SK-N-SH (cell line): ENCODE results near the gene ZCCHC14. TPM values are rescaled to one million over a fixed set of nuclear protein-coding genes. Genes with fewer than 3 reads are reported as not detected.

Experiments used
- CTCF ChIA-PET: fragments of 300-600, 350-600 bp; formaldehyde crosslinking; extraction: SDS; loops from one replicate; lab custom pipeline; 2021; lab: Yijun Ruan, JAX
- POLR2A ChIA-PET: fragments of 350-600 bp; sonication (Branson Sonifier 250); formaldehyde crosslinking; extraction: SDS; loops from one replicate; lab custom pipeline; 2020; ENCODE audit warnings: antibody characterized with exemption, inconsistent platforms; lab: Yijun Ruan, JAX
- DNase-seq: peaks from one replicate; pipeline ENCODE4 v3.0.0; 2012
- H2AFZ ChIP-seq: fragments of 200-600 bp; sonication (generic); 2 replicates; pipeline ENCODE4 v1.8.1; 2016; ENCODE audit warnings: antibody characterized with exemption, mild to moderate bottlenecking, low read depth
- H3F3A ChIP-seq: fragments of 200-600 bp; sonication (generic); replicated peaks from 2 replicates; pipeline ENCODE3; 2016; ENCODE audit warnings: antibody characterized with exemption, mild to moderate bottlenecking; ENCODE audit not compliant: insufficient read depth
- H3K27ac ChIP-seq, 2 experiments: fragments of 200-500 bp in 1 of 2; fragments of 200-600 bp in 1 of 2; sonication (Bioruptor generic) in 1 of 2; sonication (generic), shearing (Covaris generic) in 1 of 2; 2 replicates each; pipeline versions ENCODE4 v1.5.1 to v1.6.1; 2014 to 2016; ENCODE audit warnings: low read depth in 2 of 2, inconsistent platforms in 1 of 2, low read length in 1 of 2, mild to moderate bottlenecking in 1 of 2, mixed read lengths in 1 of 2
- H3K27me3 ChIP-seq: fragments of 200-600 bp; sonication (generic), shearing (Covaris generic); 2 replicates; pipeline ENCODE4 v1.6.1; 2016; ENCODE audit warnings: mixed run types; ENCODE audit not compliant: insufficient read depth
- H3K36me3 ChIP-seq, 2 experiments: fragments of 200-500 bp in 1 of 2; fragments of 200-600 bp in 1 of 2; sonication (Bioruptor generic) in 1 of 2; sonication (generic) in 1 of 2; replicated peaks in 1 of 2; 2 replicates each; pipeline versions ENCODE3 to v1.5.1; 2014 to 2016; ENCODE audit warnings: low read length in 1 of 2, mild to moderate bottlenecking in 1 of 2; ENCODE audit not compliant: insufficient read depth in 2 of 2, control insufficient read depth in 1 of 2
- H3K4me1 ChIP-seq, 2 experiments: fragments of 200-500 bp in 1 of 2; fragments of 200-600 bp in 1 of 2; sonication (Bioruptor generic) in 1 of 2; sonication (generic), shearing (Covaris generic) in 1 of 2; 2 replicates each; pipeline versions ENCODE4 v1.5.1 to v1.6.1; 2014 to 2016; ENCODE audit warnings: low read depth in 1 of 2, low read length in 1 of 2, mixed run types in 1 of 2; ENCODE audit not compliant: insufficient read depth in 2 of 2, control insufficient read depth in 1 of 2
- H3K4me2 ChIP-seq: fragments of 200-600 bp; sonication (generic), shearing (Covaris generic); 2 replicates; pipeline ENCODE4 v1.6.1; 2017; ENCODE audit warnings: mixed run types
- H3K4me3 ChIP-seq, 2 experiments: fragments of 200-500 bp in 1 of 2; fragments of 200-600 bp in 1 of 2; sonication (Bioruptor generic) in 1 of 2; sonication (generic), shearing (Covaris generic) in 1 of 2; 2 replicates each; pipeline versions ENCODE4 v1.5.1 to v1.8.1; 2014 to 2016; ENCODE audit warnings: low read depth in 2 of 2, inconsistent platforms in 1 of 2, low read length in 1 of 2, mild to moderate bottlenecking in 1 of 2, mixed read lengths in 1 of 2, moderate library complexity in 1 of 2
- H3K79me2 ChIP-seq: fragments of 200-600 bp; sonication (generic); 2 replicates; pipeline ENCODE4 v1.8.1; 2017; ENCODE audit warnings: mild to moderate bottlenecking; ENCODE audit not compliant: insufficient read depth
- H3K9ac ChIP-seq: fragments of 200-600 bp; sonication (generic); 2 replicates; pipeline ENCODE4 v1.6.1; 2017; ENCODE audit warnings: mixed run types
- H3K9me2 ChIP-seq: fragments of 200-600 bp; sonication (generic); 2 replicates; pipeline ENCODE4 v1.6.1; 2017; ENCODE audit warnings: mixed run types
- H3K9me3 ChIP-seq: fragments of 200-600 bp; sonication (generic); 2 replicates; pipeline ENCODE4 v1.6.1; 2017; ENCODE audit warnings: mixed run types, mild to moderate bottlenecking, moderate library complexity
- H4K20me1 ChIP-seq: fragments of 200-600 bp; sonication (generic); 2 replicates; pipeline ENCODE4 v1.6.1; 2017; ENCODE audit warnings: mild to moderate bottlenecking, mixed run types; ENCODE audit not compliant: insufficient read depth
- CTCF ChIP-seq: fragments of 200-600 bp; sonication (generic); IDR thresholded peaks from 2 replicates; pipeline ENCODE4 v1.6.1; 2017; ENCODE audit warnings: antibody characterized with exemption, mild to moderate bottlenecking, moderate library complexity
- EP300 ChIP-seq, 2 experiments: IDR thresholded peaks; 2 replicates each; pipeline versions ENCODE4 v1.4.0 to v1.6.1; 2012; ENCODE audit warnings: borderline replicate concordance in 1 of 2, low read depth in 1 of 2, low read length in 1 of 2
- FOSL2 ChIP-seq: IDR thresholded peaks from 2 replicates; pipeline ENCODE4 v1.4.0; 2012; ENCODE audit warnings: low read depth, mild to moderate bottlenecking, moderate library complexity, borderline replicate concordance
- FOXJ3 ChIP-seq: sonication (generic); formaldehyde crosslinking; IDR thresholded peaks from 2 replicates; pipeline ENCODE4 v1.5.1; 2020; ENCODE audit warnings: mild to moderate bottlenecking, missing genetic modification reagents
- GATA2 ChIP-seq: sonication (generic); formaldehyde crosslinking; IDR thresholded peaks from 2 replicates; pipeline ENCODE4 v1.5.0; 2020; ENCODE audit warnings: mild to moderate bottlenecking, missing genetic modification reagents
- JUND ChIP-seq: IDR thresholded peaks from 2 replicates; pipeline ENCODE4 v1.4.0; 2012
- MAX ChIP-seq: IDR thresholded peaks from 2 replicates; pipeline ENCODE4 v1.4.0; 2012; ENCODE audit warnings: low read depth
- MXI1 ChIP-seq: IDR thresholded peaks from 2 replicates; pipeline ENCODE4 v1.6.1; 2012; ENCODE audit warnings: mild to moderate bottlenecking, low read depth, low read length, improper control_type of control experiment
- NFIC ChIP-seq: IDR thresholded peaks from 2 replicates; pipeline ENCODE4 v1.4.0; 2012; ENCODE audit warnings: borderline replicate concordance
- NRF1 ChIP-seq: IDR thresholded peaks from 2 replicates; pipeline ENCODE4 v1.6.1; 2012; ENCODE audit warnings: low read depth, mild to moderate bottlenecking, low read length
- POLR2AphosphoS5 ChIP-seq: IDR thresholded peaks from 2 replicates; pipeline ENCODE4 v1.6.1; 2012; ENCODE audit warnings: low read depth, low read length
- RCOR1 ChIP-seq: fragments of 150-350 bp; IDR thresholded peaks from 2 replicates; pipeline ENCODE4 v1.6.1; 2017; ENCODE audit warnings: antibody characterized with exemption, low read length
- RXRA ChIP-seq: IDR thresholded peaks from 2 replicates; pipeline ENCODE4 v1.4.0; 2012; ENCODE audit warnings: low read depth, mild to moderate bottlenecking, borderline replicate concordance
- SMC3 ChIP-seq: IDR thresholded peaks from 2 replicates; pipeline ENCODE4 v1.6.1; 2012; ENCODE audit warnings: low read depth, low read length, improper control_type of control experiment
- TAF1 ChIP-seq: IDR thresholded peaks from 2 replicates; pipeline ENCODE4 v1.6.1; 2012; ENCODE audit warnings: low read depth, mild to moderate bottlenecking, low read length, moderate library complexity, borderline replicate concordance
- YY1 ChIP-seq: IDR thresholded peaks from 2 replicates; pipeline ENCODE4 v1.4.0; 2012; ENCODE audit warnings: low read depth, mild to moderate bottlenecking
- ZBTB33 ChIP-seq: IDR thresholded peaks from 2 replicates; pipeline ENCODE4 v1.4.0; 2012; ENCODE audit warnings: low read depth, borderline replicate concordance
- WGBS: methylation state at CpG from one replicate; pipeline ENCODE4 v1.1.6; 2017; ENCODE audit warnings: low lambda C conversion rate; 5-methylcytosine and 5-hydroxymethylcytosine counted together
- polyA plus RNA-seq, 3 experiments: library from polyadenylated mRNA; depleted of rRNA; stranded (reverse); fragments of >200 nt; gene quantifications; 2 replicates each; pipeline ENCODE4 v1.2.3, GENCODE V29; 2012
- TF ChIP-seq, protein P1 (sequence below): fragments of 150-350 bp; IDR thresholded peaks from 2 replicates; pipeline ENCODE4 v1.6.1; 2017; ENCODE audit warnings: antibody characterized with exemption, low read length, low read depth, borderline replicate concordance
- TF ChIP-seq, protein P2 (sequence below): fragments of 150-350 bp; IDR thresholded peaks from 2 replicates; pipeline ENCODE4 v1.6.1; 2016; ENCODE audit warnings: mild to moderate bottlenecking, low read depth, low read length
- TF ChIP-seq, protein P3 (sequence below): IDR thresholded peaks from 2 replicates; pipeline ENCODE4 v1.4.0; 2012; ENCODE audit warnings: low read depth, borderline replicate concordance

The ZCCHC14 gene
- polyA plus RNA-seq, 1 of the 3 experiments (the other 2 are of a cell fraction): 5.7 TPM

- peaks cover 45 to 70% of the 10 kb centered on the region in 2 experiments for H3K36me3 ChIP-seq
- TF ChIP-seq MXI1 (no peak), NRF1 (no peak), SMC3 (no peak), RCOR1 (no peak), NFIC (no peak), GATA2 (no peak), FOXJ3 (no peak), ZBTB33 (no peak), TAF1 (no peak), CTCF (no peak), MAX (no peak), EP300 (IDR thresholded peaks at IDR 0.05; ENCODE audit: borderline replicate concordance in 1 of 2, low read depth in 1 of 2, low read length in 1 of 2) (no peak), JUND (no peak)
- no peak overlapping the region for H3K4me3 ChIP-seq
- H3F3A ChIP-seq: no peaks in the 10 kb centered on the region
- CTCF ChIA-PET: interaction anchor here (1.2 kb wide), 1 partner anchor 20 kb away, joined by 4 read pairs; no protein-coding TSS in a partner anchor
- H3K9me2 ChIP-seq: no peaks in the 10 kb centered on the region
- WGBS: 85% methylated on average over 24 of the region's 24 CpGs
- H2AFZ ChIP-seq: no peak overlapping the region
- no peaks in the 10 kb centered on the region for H3K27me3 ChIP-seq
- 0 out of 2 replicates have a peak, but pooled peaks cover 6% of the 10 kb centered on the region for H4K20me1 ChIP-seq
- H3K27ac ChIP-seq: no peak overlapping the region; a peak in 1 of 4 replicates
- POLR2A ChIA-PET: no interaction called here
- no peak overlapping the region for H3K4me2 ChIP-seq
- no peaks in the 10 kb centered on the region for H3K79me2 ChIP-seq
- no peaks in the 10 kb centered on the region for H3K9me3 ChIP-seq
- H3K4me1 ChIP-seq: no peaks in the 10 kb centered on the region; a peak in 1 of 4 replicates
- DNase-seq: no peak
- no peak overlapping the region for H3K9ac ChIP-seq
Observed at GRCh38 chr16:87414251-87414680, 78.6 kb downstream of the ZCCHC14 start.

DNA sequence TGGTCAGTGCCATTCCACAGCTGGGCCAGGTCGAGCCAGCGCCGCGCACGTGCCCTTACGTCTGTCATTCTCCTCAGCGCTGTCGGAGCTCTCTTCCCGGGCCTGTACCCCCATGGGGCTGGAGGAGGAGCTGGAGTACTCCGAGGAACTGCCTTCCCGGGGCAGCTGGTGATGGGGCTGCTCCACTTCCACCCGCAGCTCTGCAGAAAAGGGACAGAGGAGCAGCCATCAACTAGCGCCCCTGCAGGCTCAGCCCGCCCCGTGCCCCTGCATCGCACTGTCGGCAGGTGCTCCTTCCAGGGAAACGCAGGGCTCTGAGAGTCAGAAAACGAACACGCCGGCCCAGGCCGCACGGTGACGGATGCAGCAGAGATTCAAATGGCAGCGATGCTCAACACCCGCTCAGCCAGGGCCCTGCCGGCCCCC, 79.8 kb downstream of the ZCCHC14 start:
- Histone ChIP-seq H3K27me3 (no peaks in the 10 kb centered on the region), H3K9me2 (no peaks in the 10 kb centered on the region), H3K4me3 (no peak overlapping the region), H3K4me1 (no peaks in the 10 kb centered on the region; a peak in 1 of 4 replicates), H3K79me2 (no peaks in the 10 kb centered on the region), H3K4me2 (no peak overlapping the region), H3F3A (no peaks in the 10 kb centered on the region), H3K27ac (no peak overlapping the region), H3K9me3 (no peaks in the 10 kb centered on the region), H4K20me1 (0 out of 2 replicates have a peak, but pooled peaks cover 6% of the 10 kb centered on the region), H2AFZ (no peak overlapping the region), H3K36me3 (peaks cover 43 to 75% of the 10 kb centered on the region in 2 experiments), H3K9ac (no peak overlapping the region)
- CTCF ChIA-PET: interaction anchor here (0.9 to 2.0 kb wide), 4 partner anchors 18 to 357 kb away, joined by 3 to 6 read pairs (median 4); no protein-coding TSS in a partner anchor
- no peak for TF ChIP-seq GATA2
- no peak for TF ChIP-seq POLR2AphosphoS5
- no peak for TF ChIP-seq YY1
- TF ChIP-seq SMC3: no peak
- TF ChIP-seq RXRA: no peak
- TF ChIP-seq NFIC: no peak
- TF ChIP-seq, protein P1, sequence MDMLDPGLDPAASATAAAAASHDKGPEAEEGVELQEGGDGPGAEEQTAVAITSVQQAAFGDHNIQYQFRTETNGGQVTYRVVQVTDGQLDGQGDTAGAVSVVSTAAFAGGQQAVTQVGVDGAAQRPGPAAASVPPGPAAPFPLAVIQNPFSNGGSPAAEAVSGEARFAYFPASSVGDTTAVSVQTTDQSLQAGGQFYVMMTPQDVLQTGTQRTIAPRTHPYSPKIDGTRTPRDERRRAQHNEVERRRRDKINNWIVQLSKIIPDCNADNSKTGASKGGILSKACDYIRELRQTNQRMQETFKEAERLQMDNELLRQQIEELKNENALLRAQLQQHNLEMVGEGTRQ: no peak
- no peak for TF ChIP-seq RCOR1
- no peak for TF ChIP-seq FOSL2
- TF ChIP-seq, protein P2, sequence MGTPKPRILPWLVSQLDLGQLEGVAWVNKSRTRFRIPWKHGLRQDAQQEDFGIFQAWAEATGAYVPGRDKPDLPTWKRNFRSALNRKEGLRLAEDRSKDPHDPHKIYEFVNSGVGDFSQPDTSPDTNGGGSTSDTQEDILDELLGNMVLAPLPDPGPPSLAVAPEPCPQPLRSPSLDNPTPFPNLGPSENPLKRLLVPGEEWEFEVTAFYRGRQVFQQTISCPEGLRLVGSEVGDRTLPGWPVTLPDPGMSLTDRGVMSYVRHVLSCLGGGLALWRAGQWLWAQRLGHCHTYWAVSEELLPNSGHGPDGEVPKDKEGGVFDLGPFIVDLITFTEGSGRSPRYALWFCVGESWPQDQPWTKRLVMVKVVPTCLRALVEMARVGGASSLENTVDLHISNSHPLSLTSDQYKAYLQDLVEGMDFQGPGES: no peak
- TF ChIP-seq NRF1: no peak
- TF ChIP-seq, protein P3, sequence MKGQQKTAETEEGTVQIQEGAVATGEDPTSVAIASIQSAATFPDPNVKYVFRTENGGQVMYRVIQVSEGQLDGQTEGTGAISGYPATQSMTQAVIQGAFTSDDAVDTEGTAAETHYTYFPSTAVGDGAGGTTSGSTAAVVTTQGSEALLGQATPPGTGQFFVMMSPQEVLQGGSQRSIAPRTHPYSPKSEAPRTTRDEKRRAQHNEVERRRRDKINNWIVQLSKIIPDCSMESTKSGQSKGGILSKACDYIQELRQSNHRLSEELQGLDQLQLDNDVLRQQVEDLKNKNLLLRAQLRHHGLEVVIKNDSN: no peak
- TF ChIP-seq MAX: no peak
- POLR2A ChIA-PET: no interaction called here
- WGBS: 97% methylated on average over 10 of the region's 27 CpGs
- no peak for DNase-seq
